ENCODE measurements around the gene NRXN3.

GRCh38 chr14:79706382-79706781, 1536.2 kb downstream of the NRXN3 start:
- no peak for TF ChIP-seq CBX2 (IDR thresholded peaks at IDR 0.05; ENCODE audit: low read depth, low read length)
- no peak for TF ChIP-seq CBX2 (CRISPR knock-in tag; IDR thresholded peaks at IDR 0.05; ENCODE audit: low read depth)
- no peak for TF ChIP-seq GFI1 (CRISPR knock-in tag; IDR thresholded peaks at IDR 0.05; ENCODE audit: borderline replicate concordance)
- TF ChIP-seq SRF (IDR thresholded peaks at IDR 0.05; ENCODE audit: low read depth, low read length), result no peak
- TF ChIP-seq PCBP1 (IDR thresholded peaks at IDR 0.05; ENCODE audit: borderline replicate concordance, low read depth, low read length), result no peak
- no peak for TF ChIP-seq ZNF274 (CRISPR knock-in tag; IDR thresholded peaks at IDR 0.05)
- no peak for TF ChIP-seq PRMT3 (CRISPR knock-in tag; IDR thresholded peaks at IDR 0.05; ENCODE audit: borderline replicate concordance, low read depth)
- no peak for TF ChIP-seq EZH2 (conservative IDR thresholded peaks at IDR 0.05; ENCODE audit: low read depth, low read length)
- TF ChIP-seq MLX (CRISPR knock-in tag; IDR thresholded peaks at IDR 0.05), result no peak
- TF ChIP-seq SMARCE1 (IDR thresholded peaks at IDR 0.05; ENCODE audit: borderline replicate concordance), result no peak

All from HepG2 (cell line).